K562 (cell line): Measurements from ENCODE around the gene HES5. TPM values are rescaled to one million over a fixed set of nuclear protein-coding genes. Genes with fewer than 3 reads are reported as not detected.

Source experiments
- ATAC-seq: fragments of 200-7000 bp; cut with Tn5 transposase; 3 replicates; pipeline ENCODE4 v1.9.1; 2020; ENCODE audit warnings: moderate library complexity
- BruUV-seq: library from RNA; stranded (reverse); fragments of 400-500 nt; replicated peaks from 2 replicates; lab custom pipeline; 2021; lab: Mats Ljungman, UMichigan
- CTCF ChIA-PET: fragments of 300-600 bp; formaldehyde crosslinking; extraction: SDS; loops from one replicate; lab custom pipeline; 2021; ENCODE audit warnings: low intra/inter-chr PET ratio; lab: Yijun Ruan, JAX
- POLR2A ChIA-PET: fragments of 300-600, 350-650 bp; sonication (Branson Sonifier 250); formaldehyde crosslinking; extraction: SDS; loops from one replicate; lab custom pipeline; 2021; ENCODE audit warnings: antibody characterized with exemption, inconsistent platforms; lab: Yijun Ruan, JAX
- DNase-seq, 4 experiments: peaks; one replicate each; pipeline versions ENCODE4 v3.0.0 to v3.0.0-alpha.2; 2011 to 2018; ENCODE audit warnings: low spot score in 3 of 4, mixed read lengths in 3 of 4; ENCODE audit errors: extremely low read depth in 1 of 4
- FAIRE-seq: peaks from 2 replicates; lab custom pipeline; 2011; peaks lifted over from hg19 to GRCh38; lab: Jason Lieb, UNC
- H2AFZ ChIP-seq: 2 replicates; pipeline ENCODE4 v1.6.0; 2011; ENCODE audit warnings: low read depth, low read length, control low read depth, inconsistent platforms
- H3K27ac ChIP-seq: fragments of 200-600 bp; 3 replicates; pipeline ENCODE4 v1.8.0; 2011; ENCODE audit warnings: low read depth, mild to moderate bottlenecking, control low read depth, inconsistent platforms, low read length, moderate library complexity, mixed read lengths; ENCODE audit errors: extremely low read depth
- H3K27me3 ChIP-seq, 2 experiments: fragments of 300-600 bp in 1 of 2; 2 replicates in 1 of 2; 3 replicates in 1 of 2; pipeline versions ENCODE4 v1.6.0 to v1.8.0; 2011; ENCODE audit warnings: inconsistent platforms in 2 of 2, low read length in 2 of 2, mild to moderate bottlenecking in 1 of 2, mixed read lengths in 1 of 2, moderate library complexity in 1 of 2; ENCODE audit not compliant: control insufficient read depth in 2 of 2, insufficient read depth in 2 of 2
- H3K36me3 ChIP-seq: fragments of 300-600 bp; 3 replicates; pipeline ENCODE4 v1.8.0; 2011; ENCODE audit warnings: mild to moderate bottlenecking, low read length, inconsistent platforms; ENCODE audit not compliant: control insufficient read depth, insufficient read depth
- H3K4me1 ChIP-seq, 2 experiments: fragments of 200-600 bp in 1 of 2; replicated peaks in 1 of 2; 2 replicates in 1 of 2; 3 replicates in 1 of 2; pipeline versions ENCODE4 v1.5.1 to v1.8.0; 2011; ENCODE audit warnings: inconsistent platforms in 2 of 2, low read length in 2 of 2, mild to moderate bottlenecking in 1 of 2, mixed read lengths in 1 of 2, moderate library complexity in 1 of 2; ENCODE audit not compliant: control insufficient read depth in 2 of 2, insufficient read depth in 2 of 2
- H3K4me2 ChIP-seq: 2 replicates; pipeline ENCODE4 v1.6.1; 2011; ENCODE audit warnings: low read length, control low read depth, inconsistent platforms, mixed read lengths; ENCODE audit not compliant: insufficient read depth
- H3K4me3 ChIP-seq: fragments of 200-600 bp; sonication (generic), shearing (Covaris generic); 2 replicates; pipeline ENCODE4 v1.5.1; 2016; ENCODE audit warnings: control low read depth, inconsistent platforms
- H3K79me2 ChIP-seq: fragments of 200-600 bp; 3 replicates; pipeline ENCODE4 v1.8.0; 2011; ENCODE audit warnings: low read length, inconsistent platforms; ENCODE audit not compliant: control insufficient read depth, insufficient read depth
- H3K9ac ChIP-seq, 2 experiments: 2 replicates each; pipeline versions ENCODE4 v1.6.0 to v1.6.1; 2011; ENCODE audit warnings: low read depth in 2 of 2, low read length in 2 of 2, control low read depth in 1 of 2, inconsistent platforms in 1 of 2, mild to moderate bottlenecking in 1 of 2, mixed read lengths in 1 of 2; ENCODE audit not compliant: insufficient read depth in 1 of 2
- H3K9me1 ChIP-seq: one replicate; pipeline ENCODE4 v1.6.0; 2011; ENCODE audit warnings: inconsistent platforms, mild to moderate bottlenecking, low read length, moderate library complexity; ENCODE audit not compliant: control insufficient read depth, insufficient read depth
- H3K9me3 ChIP-seq: replicated peaks from 2 replicates; pipeline ENCODE4 v1.5.1; 2011; ENCODE audit warnings: low read depth, low read length, inconsistent platforms; ENCODE audit not compliant: control insufficient read depth, insufficient read depth
- H4K20me1 ChIP-seq: replicated peaks from 2 replicates; pipeline ENCODE4 v1.6.1; 2011; ENCODE audit warnings: low read length, inconsistent platforms, mixed read lengths; ENCODE audit not compliant: control insufficient read depth, insufficient read depth
- BCOR ChIP-seq: fragments of 450-650 bp; IDR thresholded peaks from 2 replicates; pipeline ENCODE4 v1.6.1; 2016
- CC2D1A ChIP-seq: fragments of 450-650 bp; IDR thresholded peaks from 2 replicates; pipeline ENCODE4 v1.6.1; 2017; ENCODE audit warnings: mild to moderate bottlenecking
- CSDE1 ChIP-seq, 2 experiments: fragments of 450-650 bp; IDR thresholded peaks; 2 replicates each; pipeline ENCODE4 v1.6.1; 2016; ENCODE audit warnings: mild to moderate bottlenecking in 1 of 2
- E2F6 ChIP-seq, 2 experiments: IDR thresholded peaks; 2 replicates each; pipeline ENCODE4 v1.6.1; 2011; ENCODE audit warnings: borderline replicate concordance in 1 of 2, control low read depth in 1 of 2, low read depth in 1 of 2, low read length in 1 of 2, mild to moderate bottlenecking in 1 of 2, mixed read lengths in 1 of 2, moderate library complexity in 1 of 2; ENCODE audit not compliant: insufficient read depth in 1 of 2, insufficient read length in 1 of 2, poor library complexity in 1 of 2, severe bottlenecking in 1 of 2; ENCODE audit errors: extremely low read depth in 1 of 2
- EGR1 ChIP-seq: fragments of 450-650 bp; conservative IDR thresholded peaks from 2 replicates; pipeline ENCODE4 v1.6.1; 2017; ENCODE audit warnings: mild to moderate bottlenecking
- HDAC2 ChIP-seq: fragments of 450-650 bp; IDR thresholded peaks from 2 replicates; pipeline ENCODE4 v1.6.1; 2016; ENCODE audit warnings: mild to moderate bottlenecking
- KDM5B ChIP-seq: fragments of 200-600 bp; sonication (generic); IDR thresholded peaks from 2 replicates; pipeline ENCODE4 v1.6.1; 2012; ENCODE audit warnings: low read depth, mild to moderate bottlenecking, moderate library complexity, low read length, control low read depth, inconsistent platforms; ENCODE audit not compliant: insufficient replicate concordance
- ZC3H4 ChIP-seq: sonication (generic); formaldehyde crosslinking; IDR thresholded peaks from 2 replicates; pipeline ENCODE4 v1.9.0; 2021; ENCODE audit warnings: missing genetic modification reagents, borderline replicate concordance
- ZNF384 ChIP-seq: IDR thresholded peaks from 2 replicates; pipeline ENCODE4 v1.6.1; 2012; ENCODE audit warnings: low read depth, low read length, improper control_type of control experiment
- WGBS: fragments of 100-300 bp; shearing (Covaris generic); methylation state at CpG from one replicate; pipeline ENCODE4 v1.1.6; 2016; ENCODE audit warnings: low coverage, mixed read lengths; ENCODE audit not compliant: insufficient coverage; ENCODE audit errors: missing lambda C conversion rate; 5-methylcytosine and 5-hydroxymethylcytosine counted together
- in situ Hi-C: fragments of 300-500 bp; cut with MboI; formaldehyde crosslinking; loops from 4 replicates; pipeline ENCODE4 v1.15.0; 2018; ENCODE audit warnings: inconsistent platforms, mixed read lengths
- intact Hi-C: fragments of 100-400 bp; cut with micrococcal nuclease; formaldehyde crosslinking; loops from 2 replicates; pipeline ENCODE4 v1.14.2; 2022
- polyA plus RNA-seq, 8 experiments: library from polyadenylated mRNA; depleted of rRNA in 4 of 8; stranded (reverse) in 5 of 8; unstranded in 3 of 8; fragments of >200 nt; fragmentation: Nextera tagmentation in 2 of 8; fragmentation: Illumina TruSeq in 1 of 8; extraction: Ambion mirVana in 2 of 8; extraction: Trizol in 1 of 8; gene quantifications; 2 replicates each; pipeline versions ENCODE4 v1.2.1 to v1.2.3, GENCODE V29; 2011 to 2014; ENCODE audit warnings: inconsistent platforms in 1 of 8, missing spikeins in 1 of 8
- total RNA-seq, 7 experiments: library from RNA; depleted of rRNA in 6 of 7; stranded (reverse); fragments of >200 nt in 6 of 7; fragmentation: Illumina TruSeq in 2 of 7; extraction: Trizol in 2 of 7; gene quantifications; 2 replicates each; pipeline versions ENCODE4 v1.2.1 to v1.2.3, GENCODE V29; 2011 to 2021; ENCODE audit warnings: low replicate concordance in 1 of 7

HES5 gene
- total and polyA plus RNA-seq, 9 of the 15 experiments (the other 6 are each of a cell fraction or from before 2014, with no cell fraction given), result not detected

GRCh38 chr1:2540816-2541492, 10.9 kb upstream of the HES5 start (continued):
- TF ChIP-seq E2F6 (IDR thresholded peaks at IDR 0.05; ENCODE audit: borderline replicate concordance in 1 of 2, extremely low read depth in 1 of 2, insufficient read depth in 1 of 2, insufficient read length in 1 of 2, low read depth in 1 of 2, low read length in 1 of 2, poor library complexity in 1 of 2, severe bottlenecking in 1 of 2), result peak in 1 of 2 experiments; percentile 75
- TF ChIP-seq CC2D1A, result 0 out of 2 replicates have a peak, but pooled peaks have one; percentile 31
- peak; percentile 96 for TF ChIP-seq BCOR
- 0 out of 4 replicates have a peak, but pooled peaks of 1 of the 2 experiments have one; percentile 36 for TF ChIP-seq CSDE1 (IDR thresholded peaks at IDR 0.05)
- 0 out of 2 replicates have a peak, but pooled peaks have one; percentile 32 for TF ChIP-seq ZNF384
- TF ChIP-seq KDM5B, result peak; percentile 7
- peak; percentile 48; the same call in 1 of the 2 replicates for TF ChIP-seq HDAC2
- TF ChIP-seq EGR1, result 0 out of 2 replicates have a peak, but pooled peaks have one; percentile 5

GRCh38 chr1:2539312-2539907, 9.3 kb upstream of the HES5 start:
- POLR2A ChIA-PET, result interaction anchor here (0.6 to 0.7 kb wide), 2 partner anchors 18 to 248 kb away, joined by 3 to 4 read pairs; no protein-coding TSS in a partner anchor
- no peak overlapping the region for H3K9ac ChIP-seq
- no peak for TF ChIP-seq ZC3H4 (CRISPR knock-in tag)

More at GRCh38 chr1:2539312-2539907, 9.3 kb upstream of the HES5 start:
- Histone ChIP-seq H3K9me3 (no peaks in the 10 kb centered on the region), H3K4me2 (no peak overlapping the region), H3K27ac (no peak overlapping the region), H4K20me1 (no peaks in the 10 kb centered on the region), H3K36me3 (no peaks in the 10 kb centered on the region), H3K9me1 (peaks cover 3% of the 10 kb centered on the region), H3K4me3 (no peak overlapping the region), H3K27me3 (peaks cover 10 to 36% of the 10 kb centered on the region in 2 experiments; a peak in 4 of 5 replicates), H3K4me1 (peaks cover 38 to 81% of the 10 kb centered on the region in 2 experiments), H2AFZ (no peak overlapping the region), H3K79me2 (no peaks in the 10 kb centered on the region)
- CTCF ChIA-PET, result no interaction called here
- FAIRE-seq (peak; percentile 83), DNase-seq (peak in 3 of 4 experiments; percentile 51 to 69 (median 64)), ATAC-seq (peak; percentile 73)
- in situ Hi-C loops, result loop anchor here (5.0 to 25.0 kb wide), 2 partner anchors 127 to 352 kb away; partner anchors contain the start of genes FAAP20 and PEX10
- intact Hi-C loops, result no loop called here
- BruUV-seq, result no TSS peak
- 45% methylated on average over 9 of the region's 12 CpGs for WGBS
